SHP77 (cell line): ENCODE measurements around the gene SLC9A5.

Experiments used
- DNase-seq, 2 experiments: peaks; one replicate each; lab custom pipeline; 2025; lab: John Stamatoyannopoulos, UW

The SLC9A5 gene

GRCh38 chr16:67213197-67214019, 35.4 kb upstream of the SLC9A5 start:
- DNase-seq: no peak

GRCh38 chr16:67215706-67216105, 33.1 kb upstream of the SLC9A5 start:
- DNase-seq: no peak

GRCh38 chr16:67216612-67217490, 31.9 kb upstream of the SLC9A5 start:
- no peak for DNase-seq

GRCh38 chr16:67223992-67224391, 24.8 kb upstream of the SLC9A5 start:
- no peak for DNase-seq

- no peak for DNase-seq
Measured at GRCh38 chr16:67226295-67226803, 22.4 kb upstream of the SLC9A5 start.

- DNase-seq: peak; percentile 96
Measured at GRCh38 chr16:67226804-67227566, 21.8 kb upstream of the SLC9A5 start, which contains the start of gene TMEM208. TMEM208 (plus strand) TSS chr16:67227130; CDS start chr16:67227219, 89 bp downstream.

- no peak for DNase-seq
Measured at GRCh38 chr16:67227567-67227921, 21.2 kb upstream of the SLC9A5 start.

- DNase-seq: no peak
Measured at GRCh38 chr16:67228034-67228785, 20.6 kb upstream of the SLC9A5 start.

GRCh38 chr16:67228905-67229304, 19.9 kb upstream of the SLC9A5 start:
- no peak for DNase-seq

- no peak for DNase-seq
Measured at GRCh38 chr16:67229906-67230808, 18.6 kb upstream of the SLC9A5 start.

- no peak for DNase-seq
Measured at GRCh38 chr16:67230809-67231660, 17.7 kb upstream of the SLC9A5 start.

- no peak for DNase-seq
Measured at GRCh38 chr16:67233596-67233995, 15.2 kb upstream of the SLC9A5 start.

GRCh38 chr16:67234180-67234597, 14.6 kb upstream of the SLC9A5 start:
- no peak for DNase-seq

GRCh38 chr16:67235816-67236562, 12.8 kb upstream of the SLC9A5 start:
- DNase-seq: no peak

- DNase-seq: no peak
Measured at GRCh38 chr16:67236563-67237395, 12.0 kb upstream of the SLC9A5 start.

- DNase-seq: no peak
Measured at GRCh38 chr16:67237396-67238277, 11.1 kb upstream of the SLC9A5 start.

GRCh38 chr16:67238278-67238575, 10.6 kb upstream of the SLC9A5 start:
- no peak for DNase-seq
